Heart right ventricle (tissue), 16 donors: ENCODE measurements around the gene WHAMM. TPM values are rescaled to one million over a fixed set of nuclear protein-coding genes. Genes with fewer than 3 reads are reported as not detected.

Source experiments
- ATAC-seq, 8 donors: fragments of 200-7000 bp; cut with Tn5 transposase; one replicate each; pipeline ENCODE4 v1.9.1; 2020; ENCODE audit warnings: mild to moderate bottlenecking in 8 of 8, moderate library complexity in 8 of 8, moderate number of reproducible peaks in 1 of 8
- DNase-seq, 2 donors: peaks; one replicate each; pipeline ENCODE4 v3.0.0-alpha.2; 2020
- H3K27ac ChIP-seq, 10 donors: fragments of 200-600 bp; sonication (generic) in 2 of 10; one replicate each; pipeline versions ENCODE4 v1.5.0 to v1.8.0; 2020 to 2022; ENCODE audit warnings: mild to moderate bottlenecking in 3 of 10
- H3K27me3 ChIP-seq, 7 donors: fragments of 200-600 bp; one replicate each; pipeline ENCODE4 v1.8.0; 2021 to 2022; ENCODE audit warnings: mild to moderate bottlenecking in 2 of 7
- H3K36me3 ChIP-seq, 9 donors: fragments of 200-600 bp; sonication (generic) in 1 of 9; one replicate each; pipeline versions ENCODE4 v1.5.0 to v1.8.0; 2020 to 2022; ENCODE audit warnings: mild to moderate bottlenecking in 2 of 9
- H3K4me1 ChIP-seq, 9 donors: fragments of 200-600 bp; sonication (generic) in 1 of 9; one replicate each; pipeline versions ENCODE4 v1.5.0 to v1.8.0; 2020 to 2022; ENCODE audit warnings: mild to moderate bottlenecking in 4 of 9
- H3K4me3 ChIP-seq, 10 donors: fragments of 200-600 bp; sonication (generic) in 2 of 10; one replicate each; pipeline versions ENCODE4 v1.5.0 to v1.8.0; 2020 to 2022; ENCODE audit warnings: mild to moderate bottlenecking in 7 of 10, moderate library complexity in 2 of 10
- H3K9me3 ChIP-seq, 11 donors: fragments of 200-600 bp in 10 of 11; sonication (generic) in 2 of 11; one replicate each; pipeline versions ENCODE4 v1.5.0 to v1.8.0; 2013 to 2022; ENCODE audit warnings: mild to moderate bottlenecking in 2 of 11, control low read depth in 1 of 11, moderate library complexity in 1 of 11
- CTCF ChIP-seq, 9 donors: fragments of 200-600 bp; sonication (generic) in 2 of 9; IDR thresholded peaks; one replicate each; pipeline versions ENCODE4 v1.5.0 to v1.8.0; 2021 to 2022; ENCODE audit warnings: antibody characterized with exemption in 9 of 9, mild to moderate bottlenecking in 5 of 9, moderate library complexity in 1 of 9
- WGBS, 2 donors: extraction: QIAGEN DNeasy Blood & Tissue Kit; methylation state at CpG; one replicate each; pipeline ENCODE4 v1.1.7; 2013; ENCODE audit warnings: inconsistent platforms in 1 of 2; 5-methylcytosine and 5-hydroxymethylcytosine counted together
- intact Hi-C, 10 donors: fragments of 100-400 bp; cut with DNase I; formaldehyde crosslinking; loops; one replicate each; pipeline versions ENCODE4 v1.11.1 to v1.14.2; 2022
- polyA plus RNA-seq, 2 donors: library from polyadenylated mRNA; stranded (reverse); fragments of 200-250 nt; gene quantifications; one replicate each; pipeline ENCODE4 v1.2.3, GENCODE V29; 2013
- total RNA-seq, 10 donors: library from RNA; stranded (reverse); fragmentation: NEBNext Ultra II Directional in 3 of 10; extraction: Animal tissue kit (Norgen Biotek cat#: 25700) in 3 of 10; gene quantifications; one replicate each; pipeline versions ENCODE4 v1.2.1 to v1.2.4, GENCODE V29; 2021 to 2023
- donor health status: Arrhythmogenic right ventricular cardiomyopathy.
- donor health status: ischemic (EF 13 %, LVEDD 7.1; RV severe dilation, severe dysfunction).
- donor health status: healthy with polysubstance abuse.
- donor health status: DM: no; HTN: yes; CAD: no.
- donor health status: DM: no; HTN: no; CAD: no.
- donor health status: ischemic (EF 25% LVEDD 6.9; RV normal size, moderate dysfunction).
- donor health status: ischemic (EF 25% LVEDD 5.7; RV mildly dilated, moderate dysfunction).
- donor health status: healthy.
- donor health status: DM: yes; HTN: yes; CAD: no.
- donor health status: Ischemic cardiomyopathy.
- donor health status: ischemic (EF 35%, LVEDD 5.7; RV mildly dilated, moderate dysfunction).
- donor health status: nonischemic (EF 11% LVEDD 7.7; RV severe dilation, severe dysfunction).
- donor health status: DM: yes; HTN: yes; CAD: no.
- donor health status: PGD.
- donor health status: ischemic (EF 29% LVEDD 5.4; RV normal size, mild dysfunction).
- donor health status: nonischemic (EF 23%, LVEDD 6.1; RV moderate dilation, normal function).

Gene WHAMM
- total and polyA plus RNA-seq, 12 donors, result 3.2 to 8.1 (median 6.3) TPM

- Histone ChIP-seq H3K27ac (no peak overlapping the region), H3K4me3 (no peak overlapping the region), H3K27me3 (no peaks in the 10 kb centered on the region), H3K36me3 (peaks cover 0 to 44% (median 0%) of the 10 kb centered on the region in 9 donors), H3K4me1 (no peaks in the 10 kb centered on the region), H3K9me3 (peaks cover 0 to 14% (median 0%) of the 10 kb centered on the region in 11 donors)
- DNase-seq (no peak), ATAC-seq (no peak)
- 91 to 93% methylated on average over 11 of the region's 11 CpGs for WGBS, 2 donors
- intact Hi-C loops, result no loop called here
- TF ChIP-seq CTCF (IDR thresholded peaks at IDR 0.05), result no peak
These were observed 19.1 kb upstream of the WHAMM start for GRCh38 chr15:82790321-82790720.

GRCh38 chr15:82792068-82792467, 17.4 kb upstream of the WHAMM start:
- no peak overlapping the region for H3K27ac ChIP-seq
- peaks cover 0 to 33% (median 0%) of the 10 kb centered on the region in 9 donors for H3K36me3 ChIP-seq
- H3K9me3 ChIP-seq, result peaks cover 0 to 14% (median 0%) of the 10 kb centered on the region in 11 donors
- intact Hi-C loops, result no loop called here
- H3K27me3 ChIP-seq, result no peaks in the 10 kb centered on the region
- TF ChIP-seq CTCF (IDR thresholded peaks at IDR 0.05), result no peak
- DNase-seq (no peak), ATAC-seq (no peak)
- WGBS, 2 donors, result 51 to 72% methylated on average over 1 of the region's 1 CpG
- H3K4me3 ChIP-seq, result no peak overlapping the region
- peaks cover 0 to 6% (median 0%) of the 10 kb centered on the region in 9 donors for H3K4me1 ChIP-seq

GRCh38 chr15:82793737-82794136, 15.7 kb upstream of the WHAMM start:
- Histone ChIP-seq H3K27me3 (no peaks in the 10 kb centered on the region), H3K9me3 (peaks cover 0 to 14% (median 0%) of the 10 kb centered on the region in 11 donors), H3K27ac (no peak overlapping the region), H3K4me1 (peaks cover 0 to 13% (median 0%) of the 10 kb centered on the region in 9 donors), H3K36me3 (peaks cover 0 to 32% (median 0%) of the 10 kb centered on the region in 9 donors), H3K4me3 (no peak overlapping the region)
- intact Hi-C loops, result no loop called here
- ATAC-seq, result no peak
- no peak for DNase-seq
- TF ChIP-seq CTCF (IDR thresholded peaks at IDR 0.05), result no peak

GRCh38 chr15:82798104-82798503, 11.3 kb upstream of the WHAMM start:
- no peak overlapping the region for H3K4me3 ChIP-seq
- ATAC-seq (no peak), DNase-seq (no peak)
- peaks cover 0 to 57% (median 25%) of the 10 kb centered on the region in 9 donors for H3K4me1 ChIP-seq
- intact Hi-C loops, result no loop called here
- H3K36me3 ChIP-seq, result peaks cover 0 to 29% (median 0%) of the 10 kb centered on the region in 9 donors
- H3K9me3 ChIP-seq, result peaks cover 0 to 13% (median 0%) of the 10 kb centered on the region in 11 donors
- no peak for TF ChIP-seq CTCF (IDR thresholded peaks at IDR 0.05)
- WGBS, 2 donors, result 54 to 57% methylated on average over 4 of the region's 4 CpGs
- no peak overlapping the region for H3K27ac ChIP-seq
- no peaks in the 10 kb centered on the region for H3K27me3 ChIP-seq
